Muscle layer of colon (tissue), 2 donors: ENCODE data around the gene CALB2.

Experiments used
- H3K27ac ChIP-seq: one replicate; pipeline ENCODE4 v1.7.0; 2013; ENCODE audit warnings: low read depth, mild to moderate bottlenecking, low read length, moderate library complexity
- H3K27me3 ChIP-seq, 2 donors: one replicate each; pipeline ENCODE4 v1.7.0; 2013; ENCODE audit warnings: low read length in 2 of 2, mild to moderate bottlenecking in 2 of 2; ENCODE audit not compliant: insufficient read depth in 2 of 2, control insufficient read depth in 1 of 2
- H3K36me3 ChIP-seq: one replicate; pipeline ENCODE4 v1.7.0; 2013; ENCODE audit warnings: mild to moderate bottlenecking, low read length; ENCODE audit not compliant: insufficient read depth
- H3K4me1 ChIP-seq: one replicate; pipeline ENCODE4 v1.7.0; 2013; ENCODE audit warnings: mild to moderate bottlenecking, low read length; ENCODE audit not compliant: insufficient read depth
- H3K4me3 ChIP-seq, 2 donors: one replicate each; pipeline ENCODE4 v1.7.0; 2013; ENCODE audit warnings: low read length in 2 of 2, low read depth in 1 of 2, mild to moderate bottlenecking in 1 of 2, moderate library complexity in 1 of 2
- H3K9ac ChIP-seq: one replicate; pipeline ENCODE4 v1.7.0; 2013; ENCODE audit warnings: low read length
- H3K9me3 ChIP-seq: one replicate; pipeline ENCODE4 v1.7.0; 2013; ENCODE audit warnings: mild to moderate bottlenecking, low read length
- donor health status: abdominal sarcoma.
- donor health status: Adenocarcinoma of cecum.

CALB2 gene

GRCh38 chr16:71369494-71369893 is 11.0 kb downstream of the CALB2 start:
- Histone ChIP-seq H3K27ac (no peak overlapping the region), H3K4me3 (no peak overlapping the region), H3K4me1 (no peaks in the 10 kb centered on the region), H3K36me3 (no peaks in the 10 kb centered on the region), H3K27me3 (peaks cover 0 to 6% of the 10 kb centered on the region in 2 donors), H3K9me3 (no peaks in the 10 kb centered on the region), H3K9ac (no peak overlapping the region)

GRCh38 chr16:71371237-71371636 is 12.7 kb downstream of the CALB2 start:
- no peak overlapping the region for H3K4me3 ChIP-seq
- H3K9me3 ChIP-seq: no peaks in the 10 kb centered on the region
- peaks cover 0 to 6% of the 10 kb centered on the region in 2 donors for H3K27me3 ChIP-seq
- no peak overlapping the region for H3K9ac ChIP-seq
- no peak overlapping the region for H3K27ac ChIP-seq
- H3K36me3 ChIP-seq: no peaks in the 10 kb centered on the region
- H3K4me1 ChIP-seq: no peaks in the 10 kb centered on the region

GRCh38 chr16:71373073-71373472 is 14.6 kb downstream of the CALB2 start:
- H3K27ac ChIP-seq: no peak overlapping the region
- H3K4me1 ChIP-seq: no peaks in the 10 kb centered on the region
- no peak overlapping the region for H3K4me3 ChIP-seq
- H3K9ac ChIP-seq: no peak overlapping the region
- H3K9me3 ChIP-seq: no peaks in the 10 kb centered on the region
- peaks cover 0 to 6% of the 10 kb centered on the region in 2 donors for H3K27me3 ChIP-seq
- no peaks in the 10 kb centered on the region for H3K36me3 ChIP-seq

DNA sequence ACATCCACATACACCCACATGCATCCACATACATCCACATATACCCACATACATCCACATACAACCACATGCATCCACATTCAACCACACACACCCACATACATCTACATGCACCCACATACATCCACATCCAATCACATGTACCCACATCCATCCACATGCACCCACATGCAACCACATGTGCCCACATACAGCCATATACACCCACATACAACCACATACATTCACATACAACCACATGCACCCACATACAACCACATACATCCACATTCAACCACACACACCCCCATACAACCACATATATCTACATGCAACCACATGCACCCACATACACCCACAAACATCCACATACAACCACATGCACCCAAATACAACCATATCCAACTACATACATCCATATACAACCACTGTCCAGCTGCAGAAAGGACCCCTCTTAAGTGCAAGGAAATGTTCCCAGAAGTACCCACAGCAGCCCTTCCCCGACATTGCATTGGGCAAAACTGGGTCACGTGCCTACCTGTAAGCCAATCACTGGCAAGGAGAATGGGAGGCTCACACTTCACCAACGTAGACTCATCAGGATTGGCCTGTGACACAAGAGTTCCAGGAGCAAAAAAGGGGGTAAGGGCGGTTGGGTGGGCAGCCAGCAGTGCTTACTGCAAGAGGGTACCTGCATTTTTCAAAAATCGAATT is 18.1 kb downstream of the CALB2 start:
- no peak overlapping the region for H3K9ac ChIP-seq
- no peaks in the 10 kb centered on the region for H3K4me1 ChIP-seq
- H3K27me3 ChIP-seq: peaks cover 0 to 6% of the 10 kb centered on the region in 2 donors
- H3K36me3 ChIP-seq: no peaks in the 10 kb centered on the region
- no peaks in the 10 kb centered on the region for H3K9me3 ChIP-seq
- H3K4me3 ChIP-seq: no peak overlapping the region
- H3K27ac ChIP-seq: no peak overlapping the region

GRCh38 chr16:71379711-71380110 is 21.2 kb downstream of the CALB2 start:
- no peak overlapping the region for H3K27ac ChIP-seq
- no peak overlapping the region for H3K9ac ChIP-seq
- H3K27me3 ChIP-seq: no peaks in the 10 kb centered on the region
- H3K9me3 ChIP-seq: no peaks in the 10 kb centered on the region
- H3K4me3 ChIP-seq: no peak overlapping the region
- no peaks in the 10 kb centered on the region for H3K4me1 ChIP-seq
- no peaks in the 10 kb centered on the region for H3K36me3 ChIP-seq

GRCh38 chr16:71380831-71381230 is 22.3 kb downstream of the CALB2 start:
- no peaks in the 10 kb centered on the region for H3K36me3 ChIP-seq
- H3K4me3 ChIP-seq: no peak overlapping the region
- peaks cover 0 to 3% of the 10 kb centered on the region in 2 donors for H3K27me3 ChIP-seq
- H3K9ac ChIP-seq: no peak overlapping the region
- H3K27ac ChIP-seq: no peak overlapping the region
- H3K4me1 ChIP-seq: peaks cover 5% of the 10 kb centered on the region
- H3K9me3 ChIP-seq: no peaks in the 10 kb centered on the region

DNA sequence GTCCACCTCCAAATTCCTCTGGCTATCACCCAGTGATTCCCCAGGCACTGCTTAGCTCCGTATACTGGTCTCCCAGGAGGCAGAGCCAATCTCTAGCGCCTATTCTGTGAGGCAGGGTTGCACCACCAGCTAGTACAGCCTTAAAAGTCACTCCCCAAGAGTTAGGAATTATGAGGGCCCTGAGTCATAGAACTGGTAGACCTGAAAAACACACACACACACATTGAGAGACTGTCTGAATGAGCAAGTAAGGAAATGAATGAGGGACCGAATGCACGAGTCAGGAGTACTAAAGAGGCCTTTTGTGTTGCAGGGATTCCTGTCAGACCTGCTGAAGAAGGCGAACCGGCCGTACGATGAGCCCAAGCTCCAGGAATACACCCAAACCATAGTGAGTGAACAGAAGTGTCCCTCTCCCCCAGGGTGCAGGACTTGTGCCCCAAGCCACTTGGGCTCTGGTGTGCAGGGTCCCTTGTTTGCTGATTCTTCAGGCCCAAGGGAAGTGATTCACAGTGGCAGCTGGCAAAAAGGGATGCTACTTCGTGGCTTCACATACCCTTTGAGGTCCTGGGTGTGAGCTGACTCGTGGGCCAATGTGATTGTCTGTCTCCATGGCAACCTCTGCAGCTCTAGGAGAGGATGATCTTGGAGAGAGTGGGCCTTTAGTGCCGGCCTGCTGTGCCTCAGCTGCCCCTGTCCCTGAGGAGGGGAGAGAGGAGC is 24.7 kb downstream of the CALB2 start:
- Histone ChIP-seq H3K27ac (no peak overlapping the region), H3K36me3 (no peaks in the 10 kb centered on the region), H3K4me3 (no peak overlapping the region), H3K4me1 (peaks cover 15% of the 10 kb centered on the region), H3K9me3 (no peaks in the 10 kb centered on the region), H3K27me3 (peaks cover 0 to 3% of the 10 kb centered on the region in 2 donors), H3K9ac (no peak overlapping the region)

DNA sequence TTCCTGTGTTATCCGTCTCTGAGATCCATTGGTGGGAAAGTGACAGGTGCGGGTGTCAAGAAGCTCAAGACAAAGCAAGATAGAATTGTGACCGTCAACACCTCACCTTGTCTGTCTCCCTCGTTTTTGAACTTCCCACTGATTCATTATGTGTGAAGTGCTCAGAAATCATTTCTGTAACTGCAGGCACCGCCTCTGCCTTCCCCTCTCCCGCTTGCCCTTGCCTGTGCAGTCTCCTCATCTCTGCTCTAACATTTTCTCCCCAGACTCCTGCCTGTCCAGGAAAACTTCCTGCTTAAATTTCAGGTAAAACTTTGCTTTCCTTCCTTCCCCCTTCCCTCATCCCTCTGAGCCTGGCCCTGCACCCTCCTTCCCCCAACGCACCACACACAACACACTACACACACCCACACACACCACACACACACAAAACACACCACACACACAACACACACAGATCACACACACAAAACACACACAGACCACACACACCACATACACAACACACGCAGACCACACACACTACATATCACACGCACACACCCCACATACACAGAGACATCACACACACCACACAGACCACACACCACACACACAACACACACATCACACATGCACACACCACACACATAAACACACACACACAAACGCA is 25.7 kb downstream of the CALB2 start:
- Histone ChIP-seq H3K4me1 (peaks cover 15% of the 10 kb centered on the region), H3K9me3 (no peaks in the 10 kb centered on the region), H3K4me3 (no peak overlapping the region), H3K36me3 (no peaks in the 10 kb centered on the region), H3K9ac (no peak overlapping the region), H3K27me3 (peaks cover 0 to 3% of the 10 kb centered on the region in 2 donors), H3K27ac (no peak overlapping the region)

DNA sequence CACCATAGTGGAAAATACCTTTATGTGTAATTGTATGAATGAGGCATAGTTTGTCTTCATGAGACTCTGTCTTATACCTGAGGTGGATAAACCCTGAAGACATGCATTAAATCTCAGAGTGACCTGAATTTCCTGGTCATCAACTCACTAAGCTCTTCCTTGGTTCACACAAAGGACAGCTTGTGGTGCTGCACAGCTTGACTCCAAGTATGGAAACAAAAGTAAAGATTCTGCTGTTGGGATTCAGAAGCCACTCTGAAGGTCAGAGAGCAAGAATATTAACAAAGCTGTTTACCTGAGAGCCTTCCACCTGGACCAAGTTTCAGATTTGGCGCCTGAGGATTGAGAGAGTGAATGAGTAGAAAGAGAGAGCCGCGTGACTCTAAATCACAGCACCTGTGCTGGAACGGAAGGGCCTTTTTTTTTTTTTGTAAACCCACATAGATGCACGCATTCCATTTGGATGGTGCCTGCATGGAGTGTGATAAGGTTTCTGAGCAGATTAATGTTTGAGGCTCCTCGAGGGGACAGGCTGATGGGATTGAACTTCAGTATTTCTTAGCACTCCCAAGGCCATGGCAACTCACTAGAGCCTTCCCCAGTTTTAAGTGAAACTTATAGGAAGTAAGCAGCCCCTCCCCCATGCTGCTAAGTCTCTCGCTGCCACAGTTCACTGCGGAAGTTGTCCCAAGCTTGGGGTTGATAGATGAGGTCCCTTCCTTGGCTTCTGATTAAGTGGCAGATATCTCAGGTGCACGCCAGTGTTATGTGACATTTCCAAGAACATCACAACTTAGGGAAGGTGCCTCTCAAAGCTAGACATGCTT is 28.7 kb downstream of the CALB2 start:
- Histone ChIP-seq H3K4me3 (no peak overlapping the region), H3K36me3 (no peaks in the 10 kb centered on the region), H3K9ac (no peak overlapping the region), H3K4me1 (peaks cover 15% of the 10 kb centered on the region), H3K27ac (no peak overlapping the region), H3K9me3 (no peaks in the 10 kb centered on the region), H3K27me3 (peaks cover 0 to 8% of the 10 kb centered on the region in 2 donors)

- Histone ChIP-seq H3K36me3 (no peaks in the 10 kb centered on the region), H3K4me1 (peaks cover 15% of the 10 kb centered on the region), H3K4me3 (no peak overlapping the region), H3K9me3 (no peaks in the 10 kb centered on the region), H3K27me3 (peaks cover 0 to 8% of the 10 kb centered on the region in 2 donors), H3K27ac (no peak overlapping the region), H3K9ac (no peak overlapping the region)
These were observed 30.8 kb downstream of the CALB2 start for GRCh38 chr16:71389330-71389729.

GRCh38 chr16:71396594-71396993 is 38.1 kb downstream of the CALB2 start:
- Histone ChIP-seq H3K4me1 (no peaks in the 10 kb centered on the region), H3K4me3 (no peak overlapping the region), H3K9me3 (no peaks in the 10 kb centered on the region), H3K9ac (no peak overlapping the region), H3K27ac (no peak overlapping the region), H3K36me3 (no peaks in the 10 kb centered on the region), H3K27me3 (no peaks in the 10 kb centered on the region)
